ENCODE results near the gene UBE2G2.

UBE2G2 gene

DNA sequence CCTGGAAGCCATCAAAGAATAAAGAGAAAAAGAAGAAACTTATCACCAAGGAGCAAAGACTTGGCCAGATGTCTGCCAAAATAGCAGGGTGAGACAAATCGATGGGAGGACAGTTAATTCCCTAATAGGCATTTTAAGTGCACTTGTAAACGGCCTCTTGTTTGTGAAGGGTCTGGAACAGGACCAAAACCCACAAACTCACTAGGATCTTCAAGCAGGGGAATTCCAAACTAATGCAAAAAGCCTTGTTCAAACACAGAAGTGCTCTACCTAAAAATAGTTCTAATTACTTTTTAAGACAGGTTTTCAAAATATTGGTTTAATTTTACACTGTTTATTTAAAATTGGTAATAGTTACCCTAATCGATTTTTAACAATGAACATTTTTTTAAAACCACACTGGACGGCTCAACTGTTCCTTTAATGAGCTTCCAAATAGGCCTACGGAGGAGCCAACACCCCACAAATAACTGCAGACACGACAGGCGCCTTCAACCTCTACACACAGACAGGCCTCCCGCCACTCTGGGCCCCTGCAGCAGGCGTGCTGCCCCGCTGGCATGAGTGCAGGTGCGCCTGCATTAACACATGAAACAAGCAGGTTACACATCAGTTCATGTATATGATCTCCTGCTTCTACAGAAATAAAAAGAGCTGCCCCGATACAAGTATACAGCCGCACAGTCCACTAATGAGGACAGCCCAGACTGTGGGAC is 15.8 kb downstream of the UBE2G2 start:
- DNase-seq (ENCODE audit: low read depth), result no peak
- no peak overlapping the region for H3K4me3 ChIP-seq (ENCODE audit: low read length)
- TF ChIP-seq, protein P1, sequence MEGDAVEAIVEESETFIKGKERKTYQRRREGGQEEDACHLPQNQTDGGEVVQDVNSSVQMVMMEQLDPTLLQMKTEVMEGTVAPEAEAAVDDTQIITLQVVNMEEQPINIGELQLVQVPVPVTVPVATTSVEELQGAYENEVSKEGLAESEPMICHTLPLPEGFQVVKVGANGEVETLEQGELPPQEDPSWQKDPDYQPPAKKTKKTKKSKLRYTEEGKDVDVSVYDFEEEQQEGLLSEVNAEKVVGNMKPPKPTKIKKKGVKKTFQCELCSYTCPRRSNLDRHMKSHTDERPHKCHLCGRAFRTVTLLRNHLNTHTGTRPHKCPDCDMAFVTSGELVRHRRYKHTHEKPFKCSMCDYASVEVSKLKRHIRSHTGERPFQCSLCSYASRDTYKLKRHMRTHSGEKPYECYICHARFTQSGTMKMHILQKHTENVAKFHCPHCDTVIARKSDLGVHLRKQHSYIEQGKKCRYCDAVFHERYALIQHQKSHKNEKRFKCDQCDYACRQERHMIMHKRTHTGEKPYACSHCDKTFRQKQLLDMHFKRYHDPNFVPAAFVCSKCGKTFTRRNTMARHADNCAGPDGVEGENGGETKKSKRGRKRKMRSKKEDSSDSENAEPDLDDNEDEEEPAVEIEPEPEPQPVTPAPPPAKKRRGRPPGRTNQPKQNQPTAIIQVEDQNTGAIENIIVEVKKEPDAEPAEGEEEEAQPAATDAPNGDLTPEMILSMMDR (conservative IDR thresholded peaks at IDR 0.05; ENCODE audit: low read depth, low read length), result no peak

DNA sequence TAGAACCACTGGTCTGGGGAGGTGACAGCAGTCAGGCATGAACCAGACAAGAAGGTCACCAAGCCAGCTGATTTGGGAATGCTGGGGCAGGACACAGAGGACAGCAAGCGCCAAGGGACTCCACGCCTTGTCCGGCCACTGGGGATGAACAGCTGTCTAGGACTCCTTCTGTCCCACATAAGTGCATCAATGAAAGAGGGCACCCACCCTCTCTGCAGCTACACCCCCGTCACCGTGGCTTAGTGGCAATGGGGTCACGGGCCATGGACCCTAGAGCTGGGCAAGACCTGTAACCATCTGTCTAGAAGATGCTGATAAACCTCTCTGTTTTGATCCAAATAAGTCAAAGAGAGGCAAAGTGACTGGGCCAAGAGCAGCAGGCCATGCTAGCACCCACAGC is 16.8 kb downstream of the UBE2G2 start:
- no peak overlapping the region for H3K4me3 ChIP-seq (ENCODE audit: low read length)
- TF ChIP-seq, protein P1 (conservative IDR thresholded peaks at IDR 0.05; ENCODE audit: low read depth, low read length), result no peak
- no peak for DNase-seq (ENCODE audit: low read depth)

DNA sequence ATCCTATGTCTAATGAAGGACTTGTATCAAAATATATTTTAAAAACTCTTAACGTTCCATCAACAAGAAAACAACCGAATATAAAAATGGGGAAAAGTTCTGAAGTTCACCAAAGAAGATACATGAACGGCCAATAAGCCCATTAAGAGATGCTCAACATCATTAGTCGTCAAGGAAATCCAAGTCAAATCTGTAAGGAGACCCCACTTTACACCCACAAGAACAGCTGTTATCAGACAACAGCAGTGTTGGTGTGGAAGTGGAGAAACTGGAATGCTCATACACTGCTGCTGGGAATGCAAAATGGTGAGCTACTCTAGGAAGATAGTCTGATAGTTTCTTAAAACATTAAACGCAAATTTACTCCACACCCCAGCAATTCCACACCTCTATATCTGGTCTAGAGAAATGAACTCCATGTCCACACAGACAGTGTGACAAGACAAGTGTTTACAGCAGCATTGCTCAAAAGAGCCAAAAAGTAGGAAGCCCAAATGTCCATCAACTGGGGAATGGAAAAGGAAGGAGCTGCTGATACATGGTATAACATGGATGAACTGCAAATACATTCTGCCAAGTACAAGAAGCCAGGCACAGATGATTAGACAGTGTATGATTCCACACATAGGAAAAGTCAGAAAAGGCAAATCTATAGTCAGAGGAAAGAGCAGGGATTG is 18.5 kb downstream of the UBE2G2 start:
- no peak for DNase-seq (ENCODE audit: low read depth)

DNA sequence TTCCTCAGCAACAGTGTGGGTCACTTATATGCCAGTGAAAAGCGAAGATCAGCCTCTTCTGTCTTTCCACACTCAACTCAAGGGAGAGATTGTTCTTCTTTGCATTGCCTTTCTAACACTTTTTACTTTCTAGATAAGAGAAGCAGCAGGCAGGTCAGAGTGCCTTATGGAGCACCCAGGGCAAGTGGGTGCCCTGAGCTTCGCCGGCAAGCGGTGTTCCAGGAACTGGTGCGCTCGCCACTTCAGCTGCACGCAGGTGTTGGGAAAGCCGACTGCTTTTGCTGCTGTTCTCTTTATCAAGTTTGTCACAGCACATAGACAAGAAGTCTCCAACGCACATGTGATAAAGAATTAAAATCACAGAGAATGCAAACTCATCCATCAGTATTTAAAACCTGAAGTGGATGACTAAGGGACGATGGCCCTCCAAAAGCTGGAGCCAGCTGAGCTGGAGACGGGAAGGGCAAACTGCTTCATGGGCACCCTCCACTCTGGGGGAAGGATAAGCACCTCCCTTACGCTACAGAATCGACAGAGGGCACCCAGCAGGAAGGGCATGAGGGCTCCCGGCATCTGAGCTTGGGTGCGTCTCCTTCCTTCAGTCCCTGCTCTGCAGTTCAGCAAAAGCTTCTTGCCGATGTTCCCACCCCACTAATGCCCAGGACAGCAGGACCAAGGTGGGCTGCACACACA is 20.7 kb downstream of the UBE2G2 start:
- TF ChIP-seq, protein P1 (conservative IDR thresholded peaks at IDR 0.05; ENCODE audit: low read depth, low read length), result no peak
- H3K4me3 ChIP-seq (ENCODE audit: low read length), result no peak overlapping the region
- no peak for DNase-seq (ENCODE audit: low read depth)

More for the DNA sequence above, 18.5 kb downstream of the UBE2G2 start:
- TF ChIP-seq, protein P1 (conservative IDR thresholded peaks at IDR 0.05; ENCODE audit: low read depth, low read length), result no peak
- H3K4me3 ChIP-seq (ENCODE audit: low read length), result no peak overlapping the region

DNA sequence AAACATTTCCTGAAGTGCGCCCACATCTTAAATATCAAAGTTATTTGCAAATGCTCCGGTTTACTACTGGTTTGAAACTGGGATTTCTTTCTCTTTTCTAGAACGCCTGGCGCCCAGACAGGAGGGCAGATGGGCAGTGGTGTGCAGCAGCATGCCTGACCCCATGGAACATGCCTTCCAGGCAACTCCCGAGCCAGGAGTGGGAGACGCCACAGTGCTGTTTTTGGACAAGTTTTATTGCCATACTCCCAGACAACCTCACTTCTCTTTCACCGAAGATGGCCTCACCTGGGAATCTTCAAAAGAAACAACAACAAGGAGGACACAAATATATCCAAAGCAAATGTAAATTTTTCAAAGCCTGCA is 21.5 kb downstream of the UBE2G2 start:
- DNase-seq (ENCODE audit: low read depth), result no peak
- TF ChIP-seq, protein P1 (conservative IDR thresholded peaks at IDR 0.05; ENCODE audit: low read depth, low read length), result no peak
- no peak overlapping the region for H3K4me3 ChIP-seq (ENCODE audit: low read length)

DNA sequence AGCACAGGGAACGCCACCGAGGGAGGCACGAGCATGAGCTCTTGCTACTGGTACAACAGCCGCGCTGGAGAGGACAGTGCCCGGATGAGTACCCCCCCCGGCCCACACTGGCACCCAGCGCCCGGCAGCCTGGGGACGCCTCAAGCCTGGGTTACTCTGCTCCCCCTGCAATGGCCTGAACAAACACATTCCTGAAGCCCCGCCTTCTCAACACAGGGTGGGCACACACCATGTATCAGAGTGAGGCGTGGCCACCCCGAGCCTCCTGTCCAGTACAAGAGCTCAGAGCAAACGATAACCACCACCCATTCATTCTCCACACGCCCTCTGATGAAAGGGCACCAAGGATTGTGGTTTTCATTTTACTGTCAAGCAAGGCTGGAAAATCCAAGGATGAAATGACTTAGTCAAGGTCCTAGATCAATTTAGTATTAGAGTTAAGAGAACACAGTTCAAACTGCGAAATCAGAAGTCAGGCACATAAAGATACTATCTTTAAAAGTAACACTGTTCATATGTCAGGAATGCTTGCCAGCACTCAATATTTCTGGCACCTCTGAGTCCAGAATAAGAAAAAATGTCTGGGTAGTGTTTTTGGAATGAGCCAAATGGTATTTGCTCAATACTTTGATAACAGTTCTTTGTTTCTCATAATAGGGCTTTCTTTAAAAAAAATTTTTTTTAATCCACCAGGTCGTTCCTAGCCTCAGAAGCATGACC is 22.0 kb downstream of the UBE2G2 start:
- TF ChIP-seq, protein P1 (conservative IDR thresholded peaks at IDR 0.05; ENCODE audit: low read depth, low read length), result no peak
- DNase-seq (ENCODE audit: low read depth), result no peak
- no peak overlapping the region for H3K4me3 ChIP-seq (ENCODE audit: low read length)

All from retinal pigment epithelial cell (primary cell).